Measurements from ENCODE around the gene RBBP8NL. TPM values are rescaled to one million over a fixed set of nuclear protein-coding genes. Genes with fewer than 3 reads are reported as not detected.
A peak's percentile ranks its signal among the peaks of the same experiment; 100 is the strongest.

RBBP8NL gene
- total and polyA plus RNA-seq, 2 of the 8 experiments (the other 6 are each of a cell fraction or from before 2014, with no cell fraction given), result 0.43 to 0.48 TPM

DNA sequence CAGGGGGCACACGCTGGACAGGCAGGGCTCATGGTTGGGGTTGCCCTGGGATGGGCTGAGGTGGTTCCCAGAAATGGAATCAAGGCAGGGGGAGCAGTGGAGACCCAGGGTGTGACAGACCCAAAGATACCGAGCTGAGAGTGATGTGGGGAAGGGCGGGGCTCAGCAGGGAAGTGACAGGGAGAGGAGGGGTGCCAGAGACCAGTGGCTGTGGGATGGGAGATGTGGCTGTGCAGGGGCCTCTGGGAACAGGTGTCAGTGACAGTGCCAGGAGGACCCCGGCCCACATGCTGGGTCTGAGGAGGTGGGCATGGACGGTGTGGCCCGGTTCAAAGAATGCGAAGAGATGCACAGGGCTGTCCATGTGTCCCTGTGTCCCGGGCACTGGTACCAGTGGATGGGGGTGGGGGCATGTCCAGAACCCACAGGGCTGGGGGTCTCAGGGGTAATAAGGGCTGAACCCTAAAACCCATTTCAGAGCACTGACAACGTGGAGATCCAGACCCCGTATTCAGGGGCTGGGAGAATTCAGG lies 21.3 kb downstream of the RBBP8NL start:
- FAIRE-seq (no peak), DNase-seq (ENCODE audit: low read depth in 1 of 2, low spot score in 2 of 2) (no peak)
- H4K20me1 ChIP-seq (replicated peaks in 1 of 2; ENCODE audit: control insufficient read depth in 1 of 2, insufficient read depth in 2 of 2, low read length in 2 of 2), result peaks cover 0 to 22% of the 10 kb centered on the region in 2 experiments
- no peak overlapping the region for H2AFZ ChIP-seq (ENCODE audit: low read length)
- no peak overlapping the region for H2BK5ac ChIP-seq (ENCODE audit: low read depth, low read length)
- H3K23ac ChIP-seq (ENCODE audit: insufficient read length), result no peak overlapping the region
- no peak overlapping the region for H2BK12ac ChIP-seq (ENCODE audit: low read depth, low read length)
- no peaks in the 10 kb centered on the region for H3K36me3 ChIP-seq (ENCODE audit: control insufficient read depth in 2 of 4, insufficient read depth in 4 of 4, low read length in 3 of 4)
- no peak overlapping the region for H3K14ac ChIP-seq (ENCODE audit: insufficient read length)
- H3K23me2 ChIP-seq (ENCODE audit: low read depth, low read length), result no peaks in the 10 kb centered on the region; the same call in 1 of the 2 replicates
- peak overlapping the region; percentile 38 to 90 for H3K4me2 ChIP-seq (ENCODE audit: insufficient read depth in 1 of 2, low read depth in 2 of 2, low read length in 2 of 2)
- H4K5ac ChIP-seq (ENCODE audit: insufficient read length, low read depth, low read length), result no peak overlapping the region
- ChIA-PET POLR2A (ENCODE audit: partially characterized antibody) (interaction anchor here (1.4 to 7.7 kb wide), 4 partner anchors 15 to 40 kb away, joined by 4 to 105 read pairs (median 6); partner anchors contain the start of genes LAMA5 and RPS21), CTCF (ENCODE audit: partially characterized antibody) (interaction anchor here (0.7 to 7.6 kb wide), 10 partner anchors 8 to 398 kb away, joined by 3 to 103 read pairs (median 4); partner anchors contain the start of genes OGFR and RPS21)
- no peak overlapping the region for H3K4ac ChIP-seq (replicated peaks; ENCODE audit: insufficient read length, low read depth, low read length)
- no peaks in the 10 kb centered on the region; a peak in 1 of 4 replicates for H3K79me2 ChIP-seq (ENCODE audit: control insufficient read depth in 1 of 2, insufficient read depth in 2 of 2, low read length in 2 of 2)
- H2AK5ac ChIP-seq (ENCODE audit: low read depth, low read length), result no peak overlapping the region
- 88% methylated on average over 10 of the region's 10 CpGs; no CpG with 5 or more reads in 1 of the 2 experiments for WGBS, 2 experiments (ENCODE audit: extremely low coverage in 1 of 2, insufficient coverage in 1 of 2, insufficient read length in 1 of 2, insufficient replicate concordance in 2 of 2, low coverage in 1 of 2, low lambda C conversion rate in 2 of 2, missing lambda C conversion rate in 1 of 2)
- TF ChIP-seq CBX5 (IDR thresholded peaks at IDR 0.05; ENCODE audit: low read depth, low read length) (no peak), SIX5 (IDR thresholded peaks at IDR 0.05; ENCODE audit: low read depth, low read length) (no peak), POLR2A (IDR thresholded peaks at IDR 0.05; ENCODE audit: control extremely low read depth in 1 of 2, low read depth in 2 of 2, low read length in 2 of 2) (no peak), RNF2 (IDR thresholded peaks at IDR 0.05; ENCODE audit: borderline replicate concordance, low read depth, low read length, missing control alignments, poor library complexity, severe bottlenecking) (no peak), SRF (IDR thresholded peaks at IDR 0.05; ENCODE audit: low read depth, low read length) (no peak), BCL11A (IDR thresholded peaks at IDR 0.05; ENCODE audit: low read depth in 2 of 2, low read length in 2 of 2) (no peak), SP2 (IDR thresholded peaks at IDR 0.05; ENCODE audit: low read length) (no peak)
- H3K9ac ChIP-seq (replicated peaks in 1 of 4; ENCODE audit: extremely low read depth in 1 of 4, low read depth in 3 of 4, low read length in 3 of 4), result no peak overlapping the region
- no peak overlapping the region for H3K56ac ChIP-seq (replicated peaks; ENCODE audit: insufficient read length, low read depth, low read length)
- H3K27ac ChIP-seq (ENCODE audit: low read depth, low read length), result no peak overlapping the region
- H2BK120ac ChIP-seq (replicated peaks; ENCODE audit: low read depth, low read length), result no peak overlapping the region
- no peak overlapping the region for H2BK15ac ChIP-seq (ENCODE audit: low read length)
- no peak overlapping the region for H2BK20ac ChIP-seq (ENCODE audit: low read length)
- peak overlapping the region in 3 of 4 experiments; percentile 52 to 71 (median 60); a peak in 6 of 8 replicates for H3K4me3 ChIP-seq (ENCODE audit: extremely low read depth in 1 of 4, insufficient read depth in 2 of 4, low read depth in 3 of 4, low read length in 4 of 4)
- H3K9me3 ChIP-seq (ENCODE audit: insufficient read depth in 2 of 2, low read depth in 1 of 2, low read length in 1 of 2), result no peaks in the 10 kb centered on the region
- no peak overlapping the region for H3K18ac ChIP-seq (ENCODE audit: extremely low read depth, low read length)
- peaks cover 0 to 8% (median 1%) of the 10 kb centered on the region in 4 experiments; a peak in 2 of 7 replicates for H3K27me3 ChIP-seq (replicated peaks in 1 of 4; ENCODE audit: control insufficient read depth in 3 of 4, extremely low read depth in 1 of 4, insufficient read depth in 3 of 4, low read length in 3 of 4)
- H4K8ac ChIP-seq (ENCODE audit: extremely low read depth, insufficient read depth, low read length), result no peak overlapping the region
- peaks cover 0 to 31% (median 11%) of the 10 kb centered on the region in 4 experiments; a peak in 6 of 7 replicates for H3K4me1 ChIP-seq (replicated peaks in 1 of 4; ENCODE audit: control insufficient read depth in 3 of 4, insufficient read depth in 4 of 4, low read length in 3 of 4)
- H3K79me1 ChIP-seq (ENCODE audit: low read depth, low read length), result no peaks in the 10 kb centered on the region; the same call in 1 of the 2 replicates
- H4K91ac ChIP-seq (replicated peaks; ENCODE audit: insufficient read length, low read length), result no peak overlapping the region

Measured in H1 (cell line).